SK-N-SH (cell line): ENCODE results near the gene AHSG. TPM values are rescaled to one million over a fixed set of nuclear protein-coding genes. Genes with fewer than 3 reads are reported as not detected.
A peak's percentile ranks its signal among the peaks of the same experiment; 100 is the strongest.

Experiments used
- CTCF ChIA-PET: fragments of 300-600, 350-600 bp; formaldehyde crosslinking; extraction: SDS; loops from one replicate; lab custom pipeline; 2021; lab: Yijun Ruan, JAX
- POLR2A ChIA-PET: fragments of 350-600 bp; sonication (Branson Sonifier 250); formaldehyde crosslinking; extraction: SDS; loops from one replicate; lab custom pipeline; 2020; ENCODE audit warnings: antibody characterized with exemption, inconsistent platforms; lab: Yijun Ruan, JAX
- DNase-seq: peaks from one replicate; pipeline ENCODE4 v3.0.0; 2012
- H2AFZ ChIP-seq: fragments of 200-600 bp; sonication (generic); 2 replicates; pipeline ENCODE4 v1.8.1; 2016; ENCODE audit warnings: antibody characterized with exemption, mild to moderate bottlenecking, low read depth
- H3F3A ChIP-seq: fragments of 200-600 bp; sonication (generic); replicated peaks from 2 replicates; pipeline ENCODE3; 2016; ENCODE audit warnings: antibody characterized with exemption, mild to moderate bottlenecking; ENCODE audit not compliant: insufficient read depth
- H3K27ac ChIP-seq, 2 experiments: fragments of 200-500 bp in 1 of 2; fragments of 200-600 bp in 1 of 2; sonication (Bioruptor generic) in 1 of 2; sonication (generic), shearing (Covaris generic) in 1 of 2; 2 replicates each; pipeline versions ENCODE4 v1.5.1 to v1.6.1; 2014 to 2016; ENCODE audit warnings: low read depth in 2 of 2, inconsistent platforms in 1 of 2, low read length in 1 of 2, mild to moderate bottlenecking in 1 of 2, mixed read lengths in 1 of 2
- H3K27me3 ChIP-seq: fragments of 200-600 bp; sonication (generic), shearing (Covaris generic); 2 replicates; pipeline ENCODE4 v1.6.1; 2016; ENCODE audit warnings: mixed run types; ENCODE audit not compliant: insufficient read depth
- H3K36me3 ChIP-seq, 2 experiments: fragments of 200-500 bp in 1 of 2; fragments of 200-600 bp in 1 of 2; sonication (Bioruptor generic) in 1 of 2; sonication (generic) in 1 of 2; replicated peaks in 1 of 2; 2 replicates each; pipeline versions ENCODE3 to v1.5.1; 2014 to 2016; ENCODE audit warnings: low read length in 1 of 2, mild to moderate bottlenecking in 1 of 2; ENCODE audit not compliant: insufficient read depth in 2 of 2, control insufficient read depth in 1 of 2
- H3K4me1 ChIP-seq, 2 experiments: fragments of 200-500 bp in 1 of 2; fragments of 200-600 bp in 1 of 2; sonication (Bioruptor generic) in 1 of 2; sonication (generic), shearing (Covaris generic) in 1 of 2; 2 replicates each; pipeline versions ENCODE4 v1.5.1 to v1.6.1; 2014 to 2016; ENCODE audit warnings: low read depth in 1 of 2, low read length in 1 of 2, mixed run types in 1 of 2; ENCODE audit not compliant: insufficient read depth in 2 of 2, control insufficient read depth in 1 of 2
- H3K4me2 ChIP-seq: fragments of 200-600 bp; sonication (generic), shearing (Covaris generic); 2 replicates; pipeline ENCODE4 v1.6.1; 2017; ENCODE audit warnings: mixed run types
- H3K4me3 ChIP-seq, 2 experiments: fragments of 200-500 bp in 1 of 2; fragments of 200-600 bp in 1 of 2; sonication (Bioruptor generic) in 1 of 2; sonication (generic), shearing (Covaris generic) in 1 of 2; 2 replicates each; pipeline versions ENCODE4 v1.5.1 to v1.8.1; 2014 to 2016; ENCODE audit warnings: low read depth in 2 of 2, inconsistent platforms in 1 of 2, low read length in 1 of 2, mild to moderate bottlenecking in 1 of 2, mixed read lengths in 1 of 2, moderate library complexity in 1 of 2
- H3K79me2 ChIP-seq: fragments of 200-600 bp; sonication (generic); 2 replicates; pipeline ENCODE4 v1.8.1; 2017; ENCODE audit warnings: mild to moderate bottlenecking; ENCODE audit not compliant: insufficient read depth
- H3K9ac ChIP-seq: fragments of 200-600 bp; sonication (generic); 2 replicates; pipeline ENCODE4 v1.6.1; 2017; ENCODE audit warnings: mixed run types
- H3K9me2 ChIP-seq: fragments of 200-600 bp; sonication (generic); 2 replicates; pipeline ENCODE4 v1.6.1; 2017; ENCODE audit warnings: mixed run types
- H3K9me3 ChIP-seq: fragments of 200-600 bp; sonication (generic); 2 replicates; pipeline ENCODE4 v1.6.1; 2017; ENCODE audit warnings: mixed run types, mild to moderate bottlenecking, moderate library complexity
- H4K20me1 ChIP-seq: fragments of 200-600 bp; sonication (generic); 2 replicates; pipeline ENCODE4 v1.6.1; 2017; ENCODE audit warnings: mild to moderate bottlenecking, mixed run types; ENCODE audit not compliant: insufficient read depth
- CHD2 ChIP-seq: fragments of 150-350 bp; IDR thresholded peaks from 2 replicates; pipeline ENCODE4 v1.6.1; 2018; ENCODE audit warnings: low read length; ENCODE audit not compliant: partially characterized antibody
- EZH2phosphoT487 ChIP-seq: fragments of 200-600 bp; sonication (generic); IDR thresholded peaks from 2 replicates; pipeline ENCODE4 v1.6.1; 2017; ENCODE audit warnings: low read depth, mixed run types, mild to moderate bottlenecking, antibody characterized with exemption, moderate library complexity, borderline replicate concordance
- FOSL2 ChIP-seq: IDR thresholded peaks from 2 replicates; pipeline ENCODE4 v1.4.0; 2012; ENCODE audit warnings: low read depth, mild to moderate bottlenecking, moderate library complexity, borderline replicate concordance
- FOXJ3 ChIP-seq: sonication (generic); formaldehyde crosslinking; IDR thresholded peaks from 2 replicates; pipeline ENCODE4 v1.5.1; 2020; ENCODE audit warnings: mild to moderate bottlenecking, missing genetic modification reagents
- JUND ChIP-seq: IDR thresholded peaks from 2 replicates; pipeline ENCODE4 v1.4.0; 2012
- MEF2A ChIP-seq: IDR thresholded peaks from 2 replicates; pipeline ENCODE4 v1.4.0; 2012; ENCODE audit warnings: low read depth, borderline replicate concordance
- MXI1 ChIP-seq: IDR thresholded peaks from 2 replicates; pipeline ENCODE4 v1.6.1; 2012; ENCODE audit warnings: mild to moderate bottlenecking, low read depth, low read length, improper control_type of control experiment
- PBX3 ChIP-seq: IDR thresholded peaks from 2 replicates; pipeline ENCODE4; 2012
- POLR2AphosphoS5 ChIP-seq: IDR thresholded peaks from 2 replicates; pipeline ENCODE4 v1.6.1; 2012; ENCODE audit warnings: low read depth, low read length
- RFX5 ChIP-seq: IDR thresholded peaks from 2 replicates; pipeline ENCODE4 v1.6.1; 2012; ENCODE audit warnings: mild to moderate bottlenecking, improper control_type of control experiment, low read length
- RXRA ChIP-seq: IDR thresholded peaks from 2 replicates; pipeline ENCODE4 v1.4.0; 2012; ENCODE audit warnings: low read depth, mild to moderate bottlenecking, borderline replicate concordance
- SIN3A ChIP-seq: IDR thresholded peaks from 2 replicates; pipeline ENCODE4 v1.6.1; 2012; ENCODE audit warnings: low read depth, mild to moderate bottlenecking, low read length, moderate library complexity, borderline replicate concordance
- SMC3 ChIP-seq: IDR thresholded peaks from 2 replicates; pipeline ENCODE4 v1.6.1; 2012; ENCODE audit warnings: low read depth, low read length, improper control_type of control experiment
- TCF12 ChIP-seq: IDR thresholded peaks from 2 replicates; pipeline ENCODE4 v1.4.0; 2012
- TEAD4 ChIP-seq: IDR thresholded peaks from 2 replicates; pipeline ENCODE4 v1.4.0; 2012; ENCODE audit warnings: mild to moderate bottlenecking, borderline replicate concordance; ENCODE audit not compliant: insufficient read depth
- USF1 ChIP-seq: IDR thresholded peaks from 2 replicates; pipeline ENCODE4 v1.4.0; 2012; ENCODE audit warnings: low read depth, borderline replicate concordance
- USF2 ChIP-seq: fragments of 150-350 bp; IDR thresholded peaks from 2 replicates; pipeline ENCODE4 v1.6.1; 2017; ENCODE audit warnings: antibody characterized with exemption, low read length, low read depth, borderline replicate concordance
- YY1 ChIP-seq: IDR thresholded peaks from 2 replicates; pipeline ENCODE4 v1.4.0; 2012; ENCODE audit warnings: low read depth, mild to moderate bottlenecking
- whole genome bisulfite sequencing: methylation state at CpG from one replicate; pipeline ENCODE4 v1.1.6; 2017; ENCODE audit warnings: low lambda C conversion rate; 5-methylcytosine and 5-hydroxymethylcytosine counted together
- polyA plus RNA-seq, 3 experiments: library from polyadenylated mRNA; depleted of rRNA; stranded (reverse); fragments of >200 nt; gene quantifications; 2 replicates each; pipeline ENCODE4 v1.2.3, GENCODE V29; 2012
- TF ChIP-seq, protein P1 (sequence below): fragments of 200-600 bp; sonication (generic); IDR thresholded peaks from 2 replicates; pipeline ENCODE4 v1.6.1; 2017; ENCODE audit warnings: antibody characterized with exemption, mild to moderate bottlenecking, moderate library complexity
- TF ChIP-seq, protein P2 (sequence below): fragments of 150-350 bp; IDR thresholded peaks from 2 replicates; pipeline ENCODE4 v1.6.1; 2016; ENCODE audit warnings: mild to moderate bottlenecking, low read depth, low read length

The AHSG gene
- polyA plus RNA-seq, 1 of the 3 experiments (the other 2 are of a cell fraction) = not detected

DNA sequence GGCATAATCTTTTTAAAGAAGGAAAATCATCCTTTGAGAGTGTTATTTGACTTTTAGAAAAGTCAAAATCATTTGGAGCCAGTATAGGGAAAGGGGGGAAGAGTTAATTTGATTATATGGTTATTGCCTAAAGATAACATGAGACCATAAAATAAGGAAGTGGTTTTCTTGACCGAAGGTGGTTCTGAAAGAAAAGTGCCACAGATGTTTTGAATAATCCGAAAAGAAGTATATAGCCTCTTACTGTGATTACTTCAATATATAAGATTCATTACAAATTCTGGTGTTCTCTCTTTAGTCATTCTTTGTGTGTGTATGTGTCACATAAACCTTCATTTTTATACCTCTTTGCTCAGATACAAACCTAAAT is 41.2 kb upstream of the AHSG start:
- Histone ChIP-seq H3K27me3 (no peaks in the 10 kb centered on the region), H4K20me1 (no peaks in the 10 kb centered on the region), H3K79me2 (peaks cover 33% of the 10 kb centered on the region), H3K9me3 (no peaks in the 10 kb centered on the region), H3K36me3 (peaks cover 29 to 38% of the 10 kb centered on the region in 2 experiments), H3K9ac (peak overlapping the region; percentile 78), H3F3A (no peaks in the 10 kb centered on the region), H3K9me2 (no peaks in the 10 kb centered on the region), H3K4me1 (peaks cover 14 to 16% of the 10 kb centered on the region in 2 experiments), H3K27ac (no peak overlapping the region), H3K4me3 (peak overlapping the region; percentile 86 to 96), H2AFZ (no peak overlapping the region; the same call in 1 of the 2 replicates), H3K4me2 (peak overlapping the region; percentile 89)
- ChIA-PET POLR2A (no interaction called here), CTCF (interaction anchor here (0.6 to 2.6 kb wide), 4 partner anchors 43 to 628 kb away, joined by 3 to 7 read pairs (median 4); partner anchors contain the start of gene EIF4A2)
- WGBS = 26% methylated on average over 2 of the region's 2 CpGs
- no peak for DNase-seq
- TF ChIP-seq TEAD4 (no peak), YY1 (no peak), SMC3 (no peak), EZH2phosphoT487 (no peak)

- WGBS = 92% methylated on average over 2 of the region's 2 CpGs
- no peaks in the 10 kb centered on the region for H3K27me3 ChIP-seq
- H3K36me3 ChIP-seq = peaks cover 68 to 93% of the 10 kb centered on the region in 2 experiments
- no peak overlapping the region for H3K9ac ChIP-seq
- H3K27ac ChIP-seq = no peak overlapping the region
- H3K79me2 ChIP-seq = peaks cover 5% of the 10 kb centered on the region; the same call in 1 of the 2 replicates
- no peaks in the 10 kb centered on the region for H3K4me1 ChIP-seq
- no peak overlapping the region for H3K4me2 ChIP-seq
- DNase-seq = no peak
- CTCF ChIA-PET = interaction anchor here (2.0 kb wide), 1 partner anchor 38 kb away, joined by 7 read pairs; no protein-coding TSS in a partner anchor
- no peak overlapping the region for H3K4me3 ChIP-seq
- TF ChIP-seq TCF12 (no peak), EZH2phosphoT487 (no peak), PBX3 (no peak), RFX5 (no peak), FOXJ3 (CRISPR knock-in tag) (no peak), CHD2 (no peak), FOSL2 (no peak), MXI1 (no peak), SIN3A (no peak), USF2 (no peak), SMC3 (no peak), RXRA (no peak), MEF2A (no peak), USF1 (no peak), JUND (no peak), TEAD4 (no peak), POLR2AphosphoS5 (no peak)
- TF ChIP-seq, protein P1, sequence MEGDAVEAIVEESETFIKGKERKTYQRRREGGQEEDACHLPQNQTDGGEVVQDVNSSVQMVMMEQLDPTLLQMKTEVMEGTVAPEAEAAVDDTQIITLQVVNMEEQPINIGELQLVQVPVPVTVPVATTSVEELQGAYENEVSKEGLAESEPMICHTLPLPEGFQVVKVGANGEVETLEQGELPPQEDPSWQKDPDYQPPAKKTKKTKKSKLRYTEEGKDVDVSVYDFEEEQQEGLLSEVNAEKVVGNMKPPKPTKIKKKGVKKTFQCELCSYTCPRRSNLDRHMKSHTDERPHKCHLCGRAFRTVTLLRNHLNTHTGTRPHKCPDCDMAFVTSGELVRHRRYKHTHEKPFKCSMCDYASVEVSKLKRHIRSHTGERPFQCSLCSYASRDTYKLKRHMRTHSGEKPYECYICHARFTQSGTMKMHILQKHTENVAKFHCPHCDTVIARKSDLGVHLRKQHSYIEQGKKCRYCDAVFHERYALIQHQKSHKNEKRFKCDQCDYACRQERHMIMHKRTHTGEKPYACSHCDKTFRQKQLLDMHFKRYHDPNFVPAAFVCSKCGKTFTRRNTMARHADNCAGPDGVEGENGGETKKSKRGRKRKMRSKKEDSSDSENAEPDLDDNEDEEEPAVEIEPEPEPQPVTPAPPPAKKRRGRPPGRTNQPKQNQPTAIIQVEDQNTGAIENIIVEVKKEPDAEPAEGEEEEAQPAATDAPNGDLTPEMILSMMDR = no peak
- TF ChIP-seq, protein P2, sequence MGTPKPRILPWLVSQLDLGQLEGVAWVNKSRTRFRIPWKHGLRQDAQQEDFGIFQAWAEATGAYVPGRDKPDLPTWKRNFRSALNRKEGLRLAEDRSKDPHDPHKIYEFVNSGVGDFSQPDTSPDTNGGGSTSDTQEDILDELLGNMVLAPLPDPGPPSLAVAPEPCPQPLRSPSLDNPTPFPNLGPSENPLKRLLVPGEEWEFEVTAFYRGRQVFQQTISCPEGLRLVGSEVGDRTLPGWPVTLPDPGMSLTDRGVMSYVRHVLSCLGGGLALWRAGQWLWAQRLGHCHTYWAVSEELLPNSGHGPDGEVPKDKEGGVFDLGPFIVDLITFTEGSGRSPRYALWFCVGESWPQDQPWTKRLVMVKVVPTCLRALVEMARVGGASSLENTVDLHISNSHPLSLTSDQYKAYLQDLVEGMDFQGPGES = no peak
- H3F3A ChIP-seq = no peaks in the 10 kb centered on the region
- H3K9me2 ChIP-seq = no peaks in the 10 kb centered on the region
- no peaks in the 10 kb centered on the region for H3K9me3 ChIP-seq
- H2AFZ ChIP-seq = no peak overlapping the region
- no peaks in the 10 kb centered on the region for H4K20me1 ChIP-seq
- POLR2A ChIA-PET = interaction anchor here (0.6 kb wide), 2 partner anchors 12 to 235 kb away, joined by 3 to 6 read pairs; no protein-coding TSS in a partner anchor
Measured at GRCh38 chr3:186577521-186577920, 35.3 kb upstream of the AHSG start.
